ENCODE results near the gene CDC42EP3. TPM values are rescaled to one million over a fixed set of nuclear protein-coding genes. Genes with fewer than 3 reads are reported as not detected.

CDC42EP3 gene
- polyA plus RNA-seq, 1 donor from 2014 or later: 25.2 TPM

GRCh38 chr2:37637190-37637860 lies 34.1 kb downstream of the CDC42EP3 start:
- Histone ChIP-seq H3K79me2 (replicated peaks; ENCODE audit: insufficient read depth, low read length) (no peaks in the 10 kb centered on the region), H3K4me3 (ENCODE audit: low read length) (no peak overlapping the region), H3K27ac (ENCODE audit: low read length) (no peak overlapping the region), H2AFZ (ENCODE audit: low read depth, low read length) (no peak overlapping the region), H3K36me3 (ENCODE audit: insufficient read depth, low read length) (no peaks in the 10 kb centered on the region), H3K9ac (ENCODE audit: low read length) (no peak overlapping the region), H3K9me2 (ENCODE audit: insufficient read depth, low read length) (no peaks in the 10 kb centered on the region), H3K27me3 (ENCODE audit: insufficient read depth, low read depth, low read length) (no peaks in the 10 kb centered on the region), H3K9me3 (ENCODE audit: low read length) (no peaks in the 10 kb centered on the region), H3F3A (ENCODE audit: insufficient read depth, low read length, poor library complexity, severe bottlenecking) (no peaks in the 10 kb centered on the region), H4K20me1 (ENCODE audit: insufficient read depth) (no peaks in the 10 kb centered on the region), H3K4me2 (ENCODE audit: low read length) (no peak overlapping the region)
- no peak for TF ChIP-seq MXI1 (conservative IDR thresholded peaks at IDR 0.05; ENCODE audit: poor library complexity, severe bottlenecking)

- no peaks in the 10 kb centered on the region for H3K9me3 ChIP-seq (ENCODE audit: low read length)
- H3K79me2 ChIP-seq (replicated peaks; ENCODE audit: insufficient read depth, low read length): no peaks in the 10 kb centered on the region
- H3K9me2 ChIP-seq (ENCODE audit: insufficient read depth, low read length): no peaks in the 10 kb centered on the region
- no peaks in the 10 kb centered on the region for H3F3A ChIP-seq (ENCODE audit: insufficient read depth, low read length, poor library complexity, severe bottlenecking)
- TF ChIP-seq MXI1 (conservative IDR thresholded peaks at IDR 0.05; ENCODE audit: poor library complexity, severe bottlenecking) (no peak), TAF1 (IDR thresholded peaks at IDR 0.05; ENCODE audit: low read depth) (no peak), RAD21 (conservative IDR thresholded peaks at IDR 0.05) (no peak), EZH2 (IDR thresholded peaks at IDR 0.05; ENCODE audit: borderline replicate concordance, insufficient read depth, low read length, poor library complexity, severe bottlenecking) (no peak), EP300 (conservative IDR thresholded peaks at IDR 0.05; ENCODE audit: poor library complexity, severe bottlenecking) (no peak), POLR2AphosphoS5 (IDR thresholded peaks at IDR 0.05) (no peak)
- no peak overlapping the region for H3K9ac ChIP-seq (ENCODE audit: low read length)
- H2AFZ ChIP-seq (ENCODE audit: low read depth, low read length): no peak overlapping the region
- no peaks in the 10 kb centered on the region for H3K36me3 ChIP-seq (ENCODE audit: insufficient read depth, low read length)
- H3K4me2 ChIP-seq (ENCODE audit: low read length): no peak overlapping the region
- no peaks in the 10 kb centered on the region for H3K27me3 ChIP-seq (ENCODE audit: insufficient read depth, low read depth, low read length)
- H4K20me1 ChIP-seq (ENCODE audit: insufficient read depth): no peaks in the 10 kb centered on the region
- H3K27ac ChIP-seq (ENCODE audit: low read length): no peak overlapping the region
- no peak overlapping the region for H3K4me3 ChIP-seq (ENCODE audit: low read length)
Observed at GRCh38 chr2:37636381-37637066, 34.9 kb downstream of the CDC42EP3 start.

- Histone ChIP-seq H2AFZ (ENCODE audit: low read depth, low read length) (no peak overlapping the region), H3K9me2 (ENCODE audit: insufficient read depth, low read length) (no peaks in the 10 kb centered on the region), H3K4me2 (ENCODE audit: low read length) (no peak overlapping the region), H3K36me3 (ENCODE audit: insufficient read depth, low read length) (no peaks in the 10 kb centered on the region), H4K20me1 (ENCODE audit: insufficient read depth) (no peaks in the 10 kb centered on the region), H3F3A (ENCODE audit: insufficient read depth, low read length, poor library complexity, severe bottlenecking) (no peaks in the 10 kb centered on the region), H3K79me2 (replicated peaks; ENCODE audit: insufficient read depth, low read length) (no peaks in the 10 kb centered on the region), H3K9ac (ENCODE audit: low read length) (no peak overlapping the region), H3K9me3 (ENCODE audit: low read length) (no peaks in the 10 kb centered on the region), H3K4me3 (ENCODE audit: low read length) (no peak overlapping the region), H3K27me3 (ENCODE audit: insufficient read depth, low read depth, low read length) (no peaks in the 10 kb centered on the region), H3K27ac (ENCODE audit: low read length) (no peak overlapping the region)
- TF ChIP-seq EP300 (conservative IDR thresholded peaks at IDR 0.05; ENCODE audit: poor library complexity, severe bottlenecking) (no peak), SMC3 (conservative IDR thresholded peaks at IDR 0.05; ENCODE audit: poor library complexity) (no peak), REST (IDR thresholded peaks at IDR 0.05; ENCODE audit: borderline replicate concordance) (no peak), POLR2AphosphoS5 (IDR thresholded peaks at IDR 0.05) (no peak), EZH2 (IDR thresholded peaks at IDR 0.05; ENCODE audit: borderline replicate concordance, insufficient read depth, low read length, poor library complexity, severe bottlenecking) (no peak), TAF1 (IDR thresholded peaks at IDR 0.05; ENCODE audit: low read depth) (no peak), RAD21 (conservative IDR thresholded peaks at IDR 0.05) (no peak)
Observed at GRCh38 chr2:37635504-37636380, 35.7 kb downstream of the CDC42EP3 start.

All from neural cell (in vitro differentiated cells).